Activated CD8-positive, alpha-beta memory T cell treated with anti-CD3 and anti-CD28 coated beads, Interleukin-2, amount 50 U/mL, for 48 hours (primary cell): ENCODE measurements around the gene RGS21.

Experiments used
- DNase-seq: peaks from one replicate; pipeline ENCODE4 v3.0.0-alpha.2; 2020

RGS21 gene

GRCh38 chr1:192379554-192379953 is 62.8 kb downstream of the RGS21 start:
- DNase-seq = no peak

GRCh38 chr1:192382758-192383157 is 66.0 kb downstream of the RGS21 start:
- no peak for DNase-seq

DNA sequence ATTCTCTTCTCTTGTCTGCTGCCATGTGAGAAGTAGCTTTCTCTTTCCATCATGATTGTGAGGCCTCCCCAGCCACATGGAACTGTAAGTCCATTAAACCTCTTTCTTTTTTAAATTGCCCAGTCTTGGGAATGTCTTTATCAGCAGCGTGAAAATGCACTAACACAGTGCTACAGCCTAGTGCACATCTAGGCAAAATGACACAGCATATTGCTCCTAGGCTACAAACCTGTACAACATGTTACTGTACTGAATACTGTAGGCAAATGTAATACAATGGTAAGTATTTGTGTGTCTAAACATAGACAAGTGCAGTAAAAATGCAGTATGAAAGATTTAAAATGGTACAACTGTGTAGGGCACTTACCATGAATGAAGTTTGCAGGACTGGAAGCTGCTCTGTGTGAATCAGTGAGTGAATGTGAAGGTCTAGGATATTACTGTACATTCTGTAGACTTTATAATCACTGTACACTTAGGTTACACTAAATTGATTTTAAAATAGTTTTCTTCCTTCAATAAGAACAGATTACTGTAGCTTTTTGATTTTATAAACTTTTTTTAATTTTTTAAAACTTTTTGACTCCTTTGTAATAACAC is 69.4 kb downstream of the RGS21 start:
- DNase-seq = no peak

DNA sequence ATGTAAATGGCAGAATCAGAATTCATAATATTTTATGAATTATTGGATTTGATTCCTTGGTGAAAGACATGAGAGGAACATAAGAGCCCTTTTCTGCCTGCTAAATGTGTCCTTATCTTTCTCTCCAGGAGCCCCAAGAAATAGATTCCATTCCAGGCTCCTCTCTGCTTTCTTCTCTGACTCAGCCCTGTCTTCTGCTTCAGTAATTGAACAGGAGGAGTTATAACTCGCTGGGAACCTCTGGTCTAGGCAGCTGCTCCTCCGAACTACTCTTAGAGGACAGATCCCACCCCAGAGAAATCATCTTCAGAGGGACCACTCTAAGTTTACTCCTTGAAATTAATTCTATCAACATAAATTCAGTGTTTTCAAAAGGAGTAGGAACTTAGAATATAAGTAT is 78.4 kb downstream of the RGS21 start:
- DNase-seq = no peak

DNA sequence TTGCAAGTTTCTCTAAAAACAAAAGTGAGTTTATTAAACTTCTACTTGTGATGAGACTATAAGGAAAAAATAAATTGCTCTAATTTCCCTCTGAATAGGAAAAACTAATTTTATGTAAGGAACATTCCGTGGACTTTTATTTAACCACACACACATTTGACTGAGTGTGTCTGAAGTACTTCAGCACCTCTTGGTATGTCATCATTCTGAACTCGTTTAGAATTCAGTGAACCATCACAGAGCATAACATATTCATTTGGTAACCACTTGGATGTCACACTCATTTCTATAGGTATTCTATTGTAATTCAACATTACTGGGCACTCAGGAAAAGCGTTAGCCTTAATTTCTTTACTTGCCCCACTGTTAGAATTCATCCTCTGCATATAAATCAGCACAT is 79.1 kb downstream of the RGS21 start:
- no peak for DNase-seq

GRCh38 chr1:192399161-192399560 is 82.4 kb downstream of the RGS21 start:
- DNase-seq = no peak

- DNase-seq = no peak
Observed at GRCh38 chr1:192401825-192402224, 85.0 kb downstream of the RGS21 start.

DNA sequence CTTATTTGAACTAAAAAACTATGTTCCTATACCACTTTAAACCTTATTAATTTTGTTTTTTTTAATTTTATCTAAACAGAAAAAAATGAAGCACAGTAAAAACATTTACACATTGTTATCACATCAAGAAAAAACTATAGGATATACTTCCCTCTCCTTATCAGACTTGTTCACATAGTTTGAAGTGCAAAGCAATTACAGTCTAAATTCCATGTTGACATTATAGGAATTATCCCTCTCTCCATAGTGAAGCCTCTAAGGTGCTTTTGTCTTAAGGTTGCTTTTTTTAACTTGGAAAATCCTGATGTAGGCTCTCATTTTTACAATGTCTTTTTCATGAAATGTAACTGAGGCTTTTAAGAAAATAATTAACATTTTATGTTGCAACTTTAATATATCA is 85.8 kb downstream of the RGS21 start:
- DNase-seq = no peak

GRCh38 chr1:192407206-192407605 is 90.4 kb downstream of the RGS21 start:
- no peak for DNase-seq
